Globus pallidus (tissue), 1 donor: Measurements from ENCODE around the gene NTN4.
A peak's percentile ranks its signal among the peaks of the same experiment; 100 is the strongest.
"Not testable (repeated sequence)": the region's sequence is repeated elsewhere in the genome, so short reads cannot be mapped to it uniquely, and the experiment has no call there.

Source experiments
- DNase-seq: peaks from one replicate; pipeline ENCODE4 v3.0.0-alpha.2; 2015; ENCODE audit warnings: low spot score

Gene NTN4

DNA sequence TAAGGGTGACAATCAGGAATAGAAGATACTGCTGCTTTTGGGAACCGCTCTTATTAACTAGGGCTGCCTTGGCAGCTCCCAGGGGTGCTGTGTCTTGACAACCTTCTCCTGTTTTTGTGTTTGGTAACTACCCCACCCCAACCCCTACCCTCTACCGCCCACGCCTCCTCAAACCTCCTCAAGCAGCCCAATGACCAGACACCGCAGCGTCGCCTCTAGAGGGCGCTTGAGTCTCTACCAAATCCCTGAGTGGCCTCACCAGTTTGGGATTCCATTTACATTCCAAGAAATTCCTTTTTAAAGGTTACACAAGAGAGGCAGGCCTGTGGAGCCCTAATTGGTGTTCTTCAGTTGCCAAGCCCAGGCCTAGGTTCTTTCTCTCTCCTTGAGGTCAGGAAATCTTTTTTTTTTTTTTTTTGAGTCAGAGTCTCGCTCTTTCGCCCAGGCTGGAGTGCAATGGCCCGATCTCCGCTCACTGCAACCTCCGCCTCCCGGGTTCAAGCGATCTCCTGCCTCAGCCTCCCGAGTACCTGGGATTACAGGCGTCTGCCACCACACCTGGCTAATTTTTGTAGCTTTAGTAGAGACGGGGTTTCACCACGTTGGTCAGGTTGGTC lies 166.9 kb downstream of the NTN4 start:
- DNase-seq, result peak; percentile 26

- DNase-seq, result no peak
Measured at GRCh38 chr12:95622879-95623278, 167.7 kb downstream of the NTN4 start.

DNA sequence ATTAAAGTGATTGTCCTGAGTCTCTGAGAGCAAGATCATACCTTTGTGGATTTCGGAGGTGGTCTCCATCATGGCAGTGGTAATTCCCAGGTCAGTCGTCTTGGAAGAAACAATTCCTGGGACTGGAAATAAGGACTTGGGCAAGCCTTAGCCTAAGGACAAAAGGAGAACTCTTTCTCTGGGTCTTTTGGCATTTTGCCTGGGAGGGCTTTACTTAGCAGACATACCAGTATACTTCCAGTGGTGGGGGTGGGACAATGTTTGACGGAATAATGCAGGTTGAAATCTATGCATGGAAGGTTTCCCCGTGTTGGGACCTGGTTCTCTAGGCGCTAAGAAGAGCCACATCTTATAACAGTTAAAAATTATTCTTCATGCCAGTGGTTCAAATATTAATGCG lies 168.8 kb downstream of the NTN4 start:
- DNase-seq, result no peak

DNA sequence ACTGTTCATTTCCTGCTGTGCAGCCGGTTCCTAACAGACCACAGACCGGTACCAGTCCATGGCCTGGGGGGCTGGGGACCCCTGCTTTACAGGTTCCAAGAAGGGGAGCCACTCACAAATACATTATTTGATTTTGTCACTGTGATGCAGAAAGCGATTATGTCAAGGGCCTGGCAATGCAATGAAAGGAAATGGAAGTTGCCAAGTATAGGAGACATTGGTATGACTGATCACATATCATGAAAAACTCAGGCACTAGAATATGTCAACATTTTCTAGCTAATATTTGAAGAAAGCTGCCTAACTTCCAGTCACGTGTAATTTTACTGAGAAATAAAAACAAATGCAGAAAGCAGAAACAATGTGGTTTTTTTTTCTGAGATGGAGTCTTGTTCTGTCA lies 170.4 kb downstream of the NTN4 start:
- DNase-seq, result no peak

GRCh38 chr12:95616470-95616869 lies 174.1 kb downstream of the NTN4 start:
- not testable (repeated sequence) for DNase-seq

- DNase-seq, result no peak
Measured at GRCh38 chr12:95615749-95616148, 174.8 kb downstream of the NTN4 start.

DNA sequence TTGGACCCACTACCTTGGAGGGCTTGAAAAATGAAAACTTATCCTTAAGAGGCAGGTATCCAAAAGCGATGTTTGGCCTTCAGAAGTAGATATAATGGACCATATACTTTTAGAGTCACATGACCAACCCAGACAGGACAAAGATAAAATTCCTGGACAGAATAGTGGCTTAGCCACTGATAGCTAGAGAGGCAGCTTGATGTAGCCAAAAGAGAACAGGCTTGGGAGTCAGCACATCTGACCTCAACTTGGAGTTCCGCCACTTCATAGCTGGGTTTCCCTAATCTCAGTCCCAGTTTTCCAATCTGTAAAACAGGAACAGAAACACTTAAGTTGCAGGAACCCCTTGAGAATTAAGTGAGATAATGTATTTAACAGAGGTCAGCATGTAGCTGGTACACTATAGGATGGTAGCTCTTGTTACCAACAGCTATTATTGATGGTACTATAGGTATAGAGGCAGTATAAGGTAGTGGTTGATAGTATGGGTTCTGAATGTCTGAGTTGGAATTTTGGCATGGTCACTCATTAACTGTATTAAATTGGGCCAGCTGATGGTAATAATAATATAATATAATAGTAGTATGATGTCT lies 176.1 kb downstream of the NTN4 start:
- no peak for DNase-seq

DNA sequence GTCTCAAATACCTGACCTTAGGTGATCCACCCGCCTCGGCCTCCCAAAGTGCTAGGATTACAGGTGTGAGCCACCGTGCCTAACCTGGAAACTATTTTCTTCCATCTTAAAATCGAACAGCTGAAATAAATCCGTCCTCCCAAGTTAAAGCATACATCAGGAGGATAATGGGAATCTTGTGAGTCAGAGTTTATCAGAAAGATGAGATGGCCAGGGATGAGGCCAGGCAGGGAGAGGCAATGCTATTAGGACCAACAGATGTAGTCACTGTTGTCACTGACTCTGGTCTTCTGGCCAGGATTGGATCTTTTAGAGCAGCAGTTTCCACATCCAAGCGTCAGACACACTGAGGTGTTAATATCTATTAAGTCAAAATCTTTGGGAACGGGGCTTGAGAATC lies 177.5 kb downstream of the NTN4 start:
- DNase-seq, result no peak

DNA sequence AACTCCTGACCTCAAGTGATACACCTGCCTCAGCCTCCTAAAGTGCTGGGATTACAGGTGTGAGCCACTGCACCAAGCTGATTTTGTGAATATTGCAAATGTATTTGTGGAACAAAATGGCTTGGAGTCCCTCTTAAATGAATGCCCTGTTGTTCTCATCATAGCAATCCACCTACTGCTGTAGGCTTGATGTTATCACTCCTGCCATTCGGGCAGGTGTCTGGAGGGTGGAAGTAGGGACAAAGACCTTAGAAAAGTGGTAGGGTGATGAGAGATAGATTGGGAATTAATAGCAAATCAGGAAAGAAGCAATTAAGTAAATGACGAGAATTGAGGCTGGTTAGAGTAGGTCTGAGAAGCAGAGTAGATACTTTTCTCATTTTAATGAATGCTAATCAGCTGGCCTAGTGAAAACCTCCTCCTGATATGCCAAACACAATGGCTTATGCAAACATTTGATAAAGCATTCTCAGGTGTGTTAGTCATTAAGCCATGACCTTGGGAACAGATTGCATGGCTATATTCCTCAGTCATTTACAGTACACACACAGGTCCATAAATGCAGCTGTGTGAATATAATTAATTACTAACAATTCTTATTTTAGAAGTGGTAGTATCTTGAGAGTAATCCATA lies 178.8 kb downstream of the NTN4 start:
- no peak for DNase-seq

GRCh38 chr12:95608252-95609033 lies 182.1 kb downstream of the NTN4 start:
- no peak for DNase-seq
